Calu3 (cell line): ENCODE measurements around the gene DDX4. TPM values are rescaled to one million over a fixed set of nuclear protein-coding genes. Genes with fewer than 3 reads are reported as not detected.

Source experiments
- BruUV-seq: library from RNA; stranded (reverse); fragments of 400-500 nt; replicated peaks from 2 replicates; lab custom pipeline; 2021; lab: Mats Ljungman, UMichigan
- CTCF ChIA-PET: fragments of 300-600 bp; sonication (Branson Sonifier 250); formaldehyde crosslinking; loops from one replicate; lab custom pipeline; 2022; ENCODE audit warnings: antibody characterized with exemption; lab: Charles Lee
- DNase-seq: peaks from one replicate; pipeline ENCODE4 v3.0.0; 2022
- H3K27ac Mint-ChIP-seq: one replicate; pipeline ENCODE4 v1.8.0; 2022; ENCODE audit warnings: mixed read lengths; ENCODE audit not compliant: unreplicated experiment
- H3K27me3 Mint-ChIP-seq: one replicate; pipeline ENCODE4 v1.8.0; 2022; ENCODE audit warnings: mixed read lengths; ENCODE audit not compliant: unreplicated experiment
- H3K36me3 Mint-ChIP-seq: one replicate; pipeline ENCODE4 v1.8.0; 2022; ENCODE audit warnings: mild to moderate bottlenecking, moderate library complexity, mixed read lengths; ENCODE audit not compliant: insufficient read depth, unreplicated experiment
- H3K4me1 Mint-ChIP-seq: one replicate; pipeline ENCODE4 v1.8.0; 2022; ENCODE audit warnings: mild to moderate bottlenecking, low read depth, mixed read lengths; ENCODE audit not compliant: unreplicated experiment
- H3K4me3 Mint-ChIP-seq: one replicate; pipeline ENCODE4 v1.8.0; 2022; ENCODE audit warnings: mild to moderate bottlenecking, low read depth, moderate library complexity, mixed read lengths; ENCODE audit not compliant: unreplicated experiment
- H3K9me3 Mint-ChIP-seq: one replicate; pipeline ENCODE4 v1.8.0; 2022; ENCODE audit warnings: low read depth, mixed read lengths; ENCODE audit not compliant: unreplicated experiment
- intact Hi-C: fragments of 100-400 bp; cut with micrococcal nuclease; formaldehyde crosslinking; loops from one replicate; pipeline ENCODE4 v1.10.0; 2022; ENCODE audit not compliant: unreplicated experiment
- total RNA-seq: library from RNA; stranded (reverse); gene quantifications from 2 replicates; pipeline ENCODE4 v1.2.3, GENCODE V29; 2022
- TF ChIP-seq, protein P1 (sequence below): fragments of 200-600 bp; IDR thresholded peaks from one replicate; pipeline ENCODE4 v1.8.0; 2022; ENCODE audit warnings: antibody characterized with exemption; ENCODE audit not compliant: unreplicated experiment

DDX4 gene
- total RNA-seq, 1 experiment from 2014 or later, result not detected

DNA sequence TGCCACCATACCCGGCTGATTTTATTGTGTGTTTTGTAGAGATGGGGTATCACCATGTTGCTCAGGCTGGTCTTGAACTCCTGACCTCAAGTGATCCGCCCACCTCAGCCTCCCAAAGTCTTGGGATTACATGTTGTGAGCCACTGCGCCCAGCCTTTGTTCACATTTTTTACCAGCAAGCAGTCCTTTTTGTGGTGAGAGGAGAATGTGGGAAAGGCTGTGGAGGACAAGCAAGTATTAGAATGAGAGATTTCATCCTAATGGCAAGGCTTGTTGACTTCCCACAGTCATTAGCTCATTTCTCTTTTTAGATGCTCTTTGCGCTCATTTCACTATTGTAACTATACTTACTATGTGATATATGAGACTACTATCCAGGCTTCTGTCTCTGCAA lies 119.4 kb downstream of the DDX4 start:
- no peak overlapping the region for H3K27ac Mint-ChIP-seq
- DNase-seq, result no peak
- H3K9me3 Mint-ChIP-seq, result peaks cover 2% of the 10 kb centered on the region
- CTCF ChIA-PET, result no interaction called here
- TF ChIP-seq, protein P1, sequence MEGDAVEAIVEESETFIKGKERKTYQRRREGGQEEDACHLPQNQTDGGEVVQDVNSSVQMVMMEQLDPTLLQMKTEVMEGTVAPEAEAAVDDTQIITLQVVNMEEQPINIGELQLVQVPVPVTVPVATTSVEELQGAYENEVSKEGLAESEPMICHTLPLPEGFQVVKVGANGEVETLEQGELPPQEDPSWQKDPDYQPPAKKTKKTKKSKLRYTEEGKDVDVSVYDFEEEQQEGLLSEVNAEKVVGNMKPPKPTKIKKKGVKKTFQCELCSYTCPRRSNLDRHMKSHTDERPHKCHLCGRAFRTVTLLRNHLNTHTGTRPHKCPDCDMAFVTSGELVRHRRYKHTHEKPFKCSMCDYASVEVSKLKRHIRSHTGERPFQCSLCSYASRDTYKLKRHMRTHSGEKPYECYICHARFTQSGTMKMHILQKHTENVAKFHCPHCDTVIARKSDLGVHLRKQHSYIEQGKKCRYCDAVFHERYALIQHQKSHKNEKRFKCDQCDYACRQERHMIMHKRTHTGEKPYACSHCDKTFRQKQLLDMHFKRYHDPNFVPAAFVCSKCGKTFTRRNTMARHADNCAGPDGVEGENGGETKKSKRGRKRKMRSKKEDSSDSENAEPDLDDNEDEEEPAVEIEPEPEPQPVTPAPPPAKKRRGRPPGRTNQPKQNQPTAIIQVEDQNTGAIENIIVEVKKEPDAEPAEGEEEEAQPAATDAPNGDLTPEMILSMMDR, result no peak
- H3K4me1 Mint-ChIP-seq, result peaks cover 10% of the 10 kb centered on the region
- H3K4me3 Mint-ChIP-seq, result no peak overlapping the region
- no TSS peak for BruUV-seq
- H3K27me3 Mint-ChIP-seq, result no peaks in the 10 kb centered on the region
- intact Hi-C loops, result no loop called here
- no peaks in the 10 kb centered on the region for H3K36me3 Mint-ChIP-seq

DNA sequence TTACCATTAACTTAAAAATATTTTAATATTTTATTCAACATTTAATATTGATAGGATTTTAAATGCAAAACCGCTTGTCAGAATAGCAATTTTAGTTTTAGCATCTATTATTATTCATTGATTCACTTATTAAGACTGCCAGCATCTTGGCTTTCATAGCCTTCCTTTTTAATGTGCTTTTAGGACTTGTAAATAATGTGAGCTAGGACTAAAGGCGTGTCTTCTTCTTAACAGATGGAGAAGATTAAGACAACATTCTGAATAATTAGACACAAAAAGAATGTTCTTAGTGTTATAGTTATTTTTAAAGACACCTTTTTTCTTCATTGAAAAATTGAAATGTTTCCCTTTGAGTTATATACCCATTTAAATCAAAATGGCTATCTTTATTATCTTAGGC lies 120.2 kb downstream of the DDX4 start:
- Mint-ChIP-seq H3K4me3 (no peak overlapping the region), H3K4me1 (peaks cover 1% of the 10 kb centered on the region), H3K36me3 (no peaks in the 10 kb centered on the region), H3K27me3 (no peaks in the 10 kb centered on the region), H3K9me3 (peaks cover 2% of the 10 kb centered on the region), H3K27ac (no peak overlapping the region)
- BruUV-seq, result no TSS peak
- DNase-seq, result no peak
- TF ChIP-seq, protein P1, result no peak
- CTCF ChIA-PET, result no interaction called here
- intact Hi-C loops, result no loop called here

DNA sequence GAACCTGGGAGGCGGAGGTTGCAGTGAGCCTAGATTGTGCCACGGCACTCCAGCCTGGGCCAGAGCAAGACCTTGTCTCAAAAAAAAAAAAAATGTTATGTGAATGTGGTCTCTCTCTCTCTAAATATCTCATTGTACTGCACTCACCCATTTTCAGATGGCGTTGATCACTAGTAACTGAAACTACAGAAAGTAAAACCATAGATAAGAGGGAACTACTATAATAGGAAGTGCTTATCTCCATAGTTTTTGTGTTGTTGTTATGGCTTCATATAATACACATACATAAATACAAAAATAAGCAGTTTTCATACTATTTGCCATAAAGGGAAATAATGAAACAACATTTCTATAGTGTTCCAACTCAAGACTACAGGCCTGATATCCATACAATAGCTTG lies 122.4 kb downstream of the DDX4 start:
- Mint-ChIP-seq H3K27me3 (no peaks in the 10 kb centered on the region), H3K36me3 (no peaks in the 10 kb centered on the region), H3K27ac (no peak overlapping the region), H3K9me3 (peaks cover 2% of the 10 kb centered on the region), H3K4me3 (no peak overlapping the region), H3K4me1 (no peaks in the 10 kb centered on the region)
- CTCF ChIA-PET, result no interaction called here
- TF ChIP-seq, protein P1, result no peak
- BruUV-seq, result no TSS peak
- intact Hi-C loops, result no loop called here
- no peak for DNase-seq

DNA sequence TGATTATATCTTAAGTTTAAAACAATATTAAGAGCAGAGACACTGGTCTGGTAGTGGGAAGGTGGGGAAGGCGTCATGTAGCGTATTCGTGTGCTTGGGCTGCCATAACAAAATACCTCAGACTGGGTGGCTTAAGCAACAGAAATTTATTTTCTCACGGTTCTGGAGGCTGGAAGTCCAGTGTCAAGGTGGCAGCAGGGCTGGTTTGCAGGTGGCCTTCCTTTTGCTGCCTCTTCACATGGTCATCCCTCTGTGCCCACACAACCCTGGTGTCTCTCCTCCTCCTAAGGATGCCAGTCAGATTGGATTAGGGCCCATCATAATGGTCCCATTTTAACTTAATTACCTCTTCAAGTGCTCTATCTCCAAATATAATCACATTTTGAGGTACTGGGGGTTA lies 122.8 kb downstream of the DDX4 start:
- intact Hi-C loops, result no loop called here
- no peak overlapping the region for H3K4me3 Mint-ChIP-seq
- no peak overlapping the region for H3K27ac Mint-ChIP-seq
- no peaks in the 10 kb centered on the region for H3K27me3 Mint-ChIP-seq
- CTCF ChIA-PET, result no interaction called here
- H3K9me3 Mint-ChIP-seq, result peaks cover 2% of the 10 kb centered on the region
- TF ChIP-seq, protein P1, result no peak
- DNase-seq, result no peak
- no peaks in the 10 kb centered on the region for H3K4me1 Mint-ChIP-seq
- H3K36me3 Mint-ChIP-seq, result no peaks in the 10 kb centered on the region
- no TSS peak for BruUV-seq
